HepG2 (cell line): Measurements from ENCODE around the gene S100A16. TPM values are rescaled to one million over a fixed set of nuclear protein-coding genes. Genes with fewer than 3 reads are reported as not detected.

ENCODE experiments used
- FLYWCH1 ChIP-seq: sonication (generic); formaldehyde crosslinking; IDR thresholded peaks from 2 replicates; pipeline ENCODE4 v1.8.1; 2023; ENCODE audit warnings: mild to moderate bottlenecking, missing genetic modification reagents
- KAT2B ChIP-seq: fragments of 150-350 bp; IDR thresholded peaks from 2 replicates; pipeline ENCODE4 v1.6.1; 2014; ENCODE audit warnings: low read depth, low read length, borderline replicate concordance
- KAT8 ChIP-seq: IDR thresholded peaks from 2 replicates; pipeline ENCODE4 v1.6.1; 2016; ENCODE audit warnings: missing genetic modification reagents, missing compliant biosample characterization
- KDM5B ChIP-seq: sonication (generic); formaldehyde crosslinking; IDR thresholded peaks from 2 replicates; pipeline ENCODE4 v1.4.0; 2020; ENCODE audit warnings: missing genetic modification reagents, mild to moderate bottlenecking, borderline replicate concordance
- MTF2 ChIP-seq: sonication (generic); formaldehyde crosslinking; IDR thresholded peaks from 2 replicates; pipeline ENCODE4 v1.5.0; 2020; ENCODE audit warnings: missing genetic modification reagents, borderline replicate concordance
- NFE2 ChIP-seq: sonication (generic); formaldehyde crosslinking; IDR thresholded peaks from 2 replicates; pipeline ENCODE4 v1.4.0; 2020; ENCODE audit warnings: missing genetic modification reagents
- REPIN1 ChIP-seq: sonication (generic); formaldehyde crosslinking; IDR thresholded peaks from 2 replicates; pipeline ENCODE4 v1.8.0; 2022; ENCODE audit warnings: missing genetic modification reagents, low read depth, mild to moderate bottlenecking, borderline replicate concordance
- RFX3 ChIP-seq: IDR thresholded peaks from 2 replicates; pipeline ENCODE4 v1.6.1; 2016; ENCODE audit warnings: missing biosample characterization, missing genetic modification reagents
- ZSCAN21 ChIP-seq: sonication (generic); formaldehyde crosslinking; IDR thresholded peaks from 2 replicates; pipeline ENCODE4 v1.8.0; 2022; ENCODE audit warnings: mild to moderate bottlenecking, missing genetic modification reagents, moderate library complexity, borderline replicate concordance
- polyA plus RNA-seq, 8 experiments: library from polyadenylated mRNA; depleted of rRNA in 3 of 8; stranded (reverse) in 7 of 8; unstranded in 1 of 8; fragments of >200 nt; fragmentation: Illumina TruSeq in 4 of 8; extraction: Trizol in 4 of 8; gene quantifications; 2 replicates each; pipeline versions ENCODE4 v1.2.1 to v1.2.3, GENCODE V29; 2011 to 2016; ENCODE audit warnings: low read depth in 4 of 8, missing spikeins in 1 of 8, mixed read lengths in 1 of 8; ENCODE audit not compliant: insufficient read depth in 1 of 8
- total RNA-seq, 5 experiments: library from RNA; depleted of rRNA; stranded (reverse); fragments of >200 nt; fragmentation: Illumina TruSeq; extraction: Trizol; gene quantifications; 2 replicates each; pipeline ENCODE4 v1.2.3, GENCODE V29; 2016; ENCODE audit warnings: low read depth in 1 of 5
- TF ChIP-seq, protein P1 (sequence below): sonication (generic); formaldehyde crosslinking; IDR thresholded peaks from 2 replicates; pipeline ENCODE4 v1.4.0; 2020; ENCODE audit warnings: missing genetic modification reagents
- TF ChIP-seq, protein P2 (sequence below): sonication (generic); formaldehyde crosslinking; IDR thresholded peaks from 2 replicates; pipeline ENCODE4 v1.4.0; 2020; ENCODE audit warnings: missing genetic modification reagents
- TF ChIP-seq, protein P3 (sequence below): sonication (generic); formaldehyde crosslinking; IDR thresholded peaks from 2 replicates; pipeline ENCODE4 v1.4.0; 2020; ENCODE audit warnings: missing genetic modification reagents, borderline replicate concordance
- TF ChIP-seq, protein P4 (sequence below): sonication (generic); formaldehyde crosslinking; IDR thresholded peaks from 2 replicates; pipeline ENCODE4 v1.4.0; 2020; ENCODE audit warnings: missing genetic modification reagents, mild to moderate bottlenecking, borderline replicate concordance

S100A16 gene
- total and polyA plus RNA-seq, 2 of the 13 experiments (the other 11 are each of a cell fraction or from before 2014, with no cell fraction given): 46.0 to 195 TPM

DNA sequence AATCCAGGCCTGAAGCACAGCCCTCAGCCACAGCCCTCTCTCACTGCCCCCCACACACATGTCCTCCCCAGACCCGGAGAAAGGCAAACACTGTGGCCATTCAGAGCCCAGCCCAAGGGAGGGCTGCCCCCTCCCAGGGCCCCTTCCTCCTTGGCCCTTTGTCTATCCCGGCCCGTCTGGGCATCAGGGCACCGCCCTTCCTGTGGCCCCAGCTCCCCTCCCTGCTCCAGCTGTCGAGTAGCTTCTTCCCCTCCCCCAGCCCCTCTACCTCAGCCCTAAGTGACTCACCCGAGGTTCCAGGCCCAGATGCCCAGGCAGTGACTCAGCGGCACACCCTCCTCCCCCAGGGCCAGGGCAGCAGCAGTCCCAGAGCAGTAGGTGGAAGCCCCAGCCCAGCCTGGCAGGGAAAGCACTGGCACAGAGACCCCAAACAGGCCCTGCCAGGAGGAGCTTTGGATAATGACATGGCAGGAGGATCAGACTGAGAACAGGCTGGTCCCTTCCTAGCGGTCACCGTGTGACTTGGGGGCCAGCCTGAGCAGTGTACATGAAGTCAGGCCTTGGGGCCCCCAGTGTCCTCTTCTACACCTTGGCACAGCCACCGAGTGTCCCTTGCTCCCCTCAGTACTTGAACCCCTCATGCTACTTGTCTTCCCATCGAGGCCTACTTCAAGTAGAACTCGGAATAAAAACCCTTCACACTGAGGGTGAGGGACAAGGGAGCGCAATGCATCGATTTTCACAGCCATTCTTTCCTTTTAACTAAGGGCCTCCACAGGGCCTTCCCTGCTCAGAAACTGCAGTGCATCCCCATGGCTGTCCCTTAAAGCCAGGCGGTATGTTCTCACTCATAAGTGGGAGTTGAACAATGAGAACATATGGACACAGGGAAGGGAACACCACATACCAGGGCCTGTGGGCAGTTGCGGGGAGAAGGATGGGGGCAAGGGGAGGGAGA is 46.2 kb downstream of the S100A16 start (continued):
- TF ChIP-seq, protein P1, sequence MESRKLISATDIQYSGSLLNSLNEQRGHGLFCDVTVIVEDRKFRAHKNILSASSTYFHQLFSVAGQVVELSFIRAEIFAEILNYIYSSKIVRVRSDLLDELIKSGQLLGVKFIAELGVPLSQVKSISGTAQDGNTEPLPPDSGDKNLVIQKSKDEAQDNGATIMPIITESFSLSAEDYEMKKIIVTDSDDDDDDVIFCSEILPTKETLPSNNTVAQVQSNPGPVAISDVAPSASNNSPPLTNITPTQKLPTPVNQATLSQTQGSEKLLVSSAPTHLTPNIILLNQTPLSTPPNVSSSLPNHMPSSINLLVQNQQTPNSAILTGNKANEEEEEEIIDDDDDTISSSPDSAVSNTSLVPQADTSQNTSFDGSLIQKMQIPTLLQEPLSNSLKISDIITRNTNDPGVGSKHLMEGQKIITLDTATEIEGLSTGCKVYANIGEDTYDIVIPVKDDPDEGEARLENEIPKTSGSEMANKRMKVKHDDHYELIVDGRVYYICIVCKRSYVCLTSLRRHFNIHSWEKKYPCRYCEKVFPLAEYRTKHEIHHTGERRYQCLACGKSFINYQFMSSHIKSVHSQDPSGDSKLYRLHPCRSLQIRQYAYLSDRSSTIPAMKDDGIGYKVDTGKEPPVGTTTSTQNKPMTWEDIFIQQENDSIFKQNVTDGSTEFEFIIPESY (CRISPR knock-in tag): 0 out of 2 replicates have a peak, but pooled peaks have one; percentile 16
- TF ChIP-seq NFE2 (CRISPR knock-in tag): no peak
- no peak for TF ChIP-seq MTF2 (CRISPR knock-in tag)
- TF ChIP-seq, protein P2, sequence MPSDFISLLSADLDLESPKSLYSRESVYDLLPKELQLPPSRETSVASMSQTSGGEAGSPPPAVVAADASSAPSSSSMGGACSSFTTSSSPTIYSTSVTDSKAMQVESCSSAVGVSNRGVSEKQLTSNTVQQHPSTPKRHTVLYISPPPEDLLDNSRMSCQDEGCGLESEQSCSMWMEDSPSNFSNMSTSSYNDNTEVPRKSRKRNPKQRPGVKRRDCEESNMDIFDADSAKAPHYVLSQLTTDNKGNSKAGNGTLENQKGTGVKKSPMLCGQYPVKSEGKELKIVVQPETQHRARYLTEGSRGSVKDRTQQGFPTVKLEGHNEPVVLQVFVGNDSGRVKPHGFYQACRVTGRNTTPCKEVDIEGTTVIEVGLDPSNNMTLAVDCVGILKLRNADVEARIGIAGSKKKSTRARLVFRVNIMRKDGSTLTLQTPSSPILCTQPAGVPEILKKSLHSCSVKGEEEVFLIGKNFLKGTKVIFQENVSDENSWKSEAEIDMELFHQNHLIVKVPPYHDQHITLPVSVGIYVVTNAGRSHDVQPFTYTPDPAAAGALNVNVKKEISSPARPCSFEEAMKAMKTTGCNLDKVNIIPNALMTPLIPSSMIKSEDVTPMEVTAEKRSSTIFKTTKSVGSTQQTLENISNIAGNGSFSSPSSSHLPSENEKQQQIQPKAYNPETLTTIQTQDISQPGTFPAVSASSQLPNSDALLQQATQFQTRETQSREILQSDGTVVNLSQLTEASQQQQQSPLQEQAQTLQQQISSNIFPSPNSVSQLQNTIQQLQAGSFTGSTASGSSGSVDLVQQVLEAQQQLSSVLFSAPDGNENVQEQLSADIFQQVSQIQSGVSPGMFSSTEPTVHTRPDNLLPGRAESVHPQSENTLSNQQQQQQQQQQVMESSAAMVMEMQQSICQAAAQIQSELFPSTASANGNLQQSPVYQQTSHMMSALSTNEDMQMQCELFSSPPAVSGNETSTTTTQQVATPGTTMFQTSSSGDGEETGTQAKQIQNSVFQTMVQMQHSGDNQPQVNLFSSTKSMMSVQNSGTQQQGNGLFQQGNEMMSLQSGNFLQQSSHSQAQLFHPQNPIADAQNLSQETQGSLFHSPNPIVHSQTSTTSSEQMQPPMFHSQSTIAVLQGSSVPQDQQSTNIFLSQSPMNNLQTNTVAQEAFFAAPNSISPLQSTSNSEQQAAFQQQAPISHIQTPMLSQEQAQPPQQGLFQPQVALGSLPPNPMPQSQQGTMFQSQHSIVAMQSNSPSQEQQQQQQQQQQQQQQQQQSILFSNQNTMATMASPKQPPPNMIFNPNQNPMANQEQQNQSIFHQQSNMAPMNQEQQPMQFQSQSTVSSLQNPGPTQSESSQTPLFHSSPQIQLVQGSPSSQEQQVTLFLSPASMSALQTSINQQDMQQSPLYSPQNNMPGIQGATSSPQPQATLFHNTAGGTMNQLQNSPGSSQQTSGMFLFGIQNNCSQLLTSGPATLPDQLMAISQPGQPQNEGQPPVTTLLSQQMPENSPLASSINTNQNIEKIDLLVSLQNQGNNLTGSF: no peak
- TF ChIP-seq KDM5B (CRISPR knock-in tag): no peak
- no peak for TF ChIP-seq RFX3
- no peak; the same call in 1 of the 2 replicates for TF ChIP-seq ZSCAN21 (CRISPR knock-in tag)
- TF ChIP-seq, protein P3, sequence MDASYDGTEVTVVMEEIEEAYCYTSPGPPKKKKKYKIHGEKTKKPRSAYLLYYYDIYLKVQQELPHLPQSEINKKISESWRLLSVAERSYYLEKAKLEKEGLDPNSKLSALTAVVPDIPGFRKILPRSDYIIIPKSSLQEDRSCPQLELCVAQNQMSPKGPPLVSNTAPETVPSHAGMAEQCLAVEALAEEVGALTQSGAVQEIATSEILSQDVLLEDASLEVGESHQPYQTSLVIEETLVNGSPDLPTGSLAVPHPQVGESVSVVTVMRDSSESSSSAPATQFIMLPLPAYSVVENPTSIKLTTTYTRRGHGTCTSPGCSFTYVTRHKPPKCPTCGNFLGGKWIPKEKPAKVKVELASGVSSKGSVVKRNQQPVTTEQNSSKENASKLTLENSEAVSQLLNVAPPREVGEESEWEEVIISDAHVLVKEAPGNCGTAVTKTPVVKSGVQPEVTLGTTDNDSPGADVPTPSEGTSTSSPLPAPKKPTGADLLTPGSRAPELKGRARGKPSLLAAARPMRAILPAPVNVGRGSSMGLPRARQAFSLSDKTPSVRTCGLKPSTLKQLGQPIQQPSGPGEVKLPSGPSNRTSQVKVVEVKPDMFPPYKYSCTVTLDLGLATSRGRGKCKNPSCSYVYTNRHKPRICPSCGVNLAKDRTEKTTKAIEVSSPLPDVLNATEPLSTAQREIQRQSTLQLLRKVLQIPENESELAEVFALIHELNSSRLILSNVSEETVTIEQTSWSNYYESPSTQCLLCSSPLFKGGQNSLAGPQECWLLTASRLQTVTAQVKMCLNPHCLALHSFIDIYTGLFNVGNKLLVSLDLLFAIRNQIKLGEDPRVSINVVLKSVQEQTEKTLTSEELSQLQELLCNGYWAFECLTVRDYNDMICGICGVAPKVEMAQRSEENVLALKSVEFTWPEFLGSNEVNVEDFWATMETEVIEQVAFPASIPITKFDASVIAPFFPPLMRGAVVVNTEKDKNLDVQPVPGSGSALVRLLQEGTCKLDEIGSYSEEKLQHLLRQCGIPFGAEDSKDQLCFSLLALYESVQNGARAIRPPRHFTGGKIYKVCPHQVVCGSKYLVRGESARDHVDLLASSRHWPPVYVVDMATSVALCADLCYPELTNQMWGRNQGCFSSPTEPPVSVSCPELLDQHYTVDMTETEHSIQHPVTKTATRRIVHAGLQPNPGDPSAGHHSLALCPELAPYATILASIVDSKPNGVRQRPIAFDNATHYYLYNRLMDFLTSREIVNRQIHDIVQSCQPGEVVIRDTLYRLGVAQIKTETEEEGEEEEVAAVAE (CRISPR knock-in tag): no peak
- TF ChIP-seq FLYWCH1 (CRISPR knock-in tag): no peak
- no peak for TF ChIP-seq KAT8 (CRISPR knock-in tag)
- TF ChIP-seq REPIN1 (CRISPR knock-in tag): no peak
- TF ChIP-seq, protein P4, sequence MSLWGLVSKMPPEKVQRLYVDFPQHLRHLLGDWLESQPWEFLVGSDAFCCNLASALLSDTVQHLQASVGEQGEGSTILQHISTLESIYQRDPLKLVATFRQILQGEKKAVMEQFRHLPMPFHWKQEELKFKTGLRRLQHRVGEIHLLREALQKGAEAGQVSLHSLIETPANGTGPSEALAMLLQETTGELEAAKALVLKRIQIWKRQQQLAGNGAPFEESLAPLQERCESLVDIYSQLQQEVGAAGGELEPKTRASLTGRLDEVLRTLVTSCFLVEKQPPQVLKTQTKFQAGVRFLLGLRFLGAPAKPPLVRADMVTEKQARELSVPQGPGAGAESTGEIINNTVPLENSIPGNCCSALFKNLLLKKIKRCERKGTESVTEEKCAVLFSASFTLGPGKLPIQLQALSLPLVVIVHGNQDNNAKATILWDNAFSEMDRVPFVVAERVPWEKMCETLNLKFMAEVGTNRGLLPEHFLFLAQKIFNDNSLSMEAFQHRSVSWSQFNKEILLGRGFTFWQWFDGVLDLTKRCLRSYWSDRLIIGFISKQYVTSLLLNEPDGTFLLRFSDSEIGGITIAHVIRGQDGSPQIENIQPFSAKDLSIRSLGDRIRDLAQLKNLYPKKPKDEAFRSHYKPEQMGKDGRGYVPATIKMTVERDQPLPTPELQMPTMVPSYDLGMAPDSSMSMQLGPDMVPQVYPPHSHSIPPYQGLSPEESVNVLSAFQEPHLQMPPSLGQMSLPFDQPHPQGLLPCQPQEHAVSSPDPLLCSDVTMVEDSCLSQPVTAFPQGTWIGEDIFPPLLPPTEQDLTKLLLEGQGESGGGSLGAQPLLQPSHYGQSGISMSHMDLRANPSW: no peak
- no peak for TF ChIP-seq KAT2B
